Right lobe of liver (tissue), 4 donors: Measurements from ENCODE around the gene BANK1.

Experiments used
- POLR2A ChIP-seq: fragments of 450-650 bp; IDR thresholded peaks from one replicate; pipeline ENCODE4 v1.6.1; 2017; ENCODE audit warnings: antibody characterized with exemption, mild to moderate bottlenecking
- TF ChIP-seq, protein P1 (sequence below), 4 donors: fragments of 200-600 bp in 3 of 4; fragments of 450-650 bp in 1 of 4; IDR thresholded peaks; one replicate each; pipeline versions ENCODE4 v1.5.1 to v1.8.0; 2016 to 2022; ENCODE audit warnings: antibody characterized with exemption in 4 of 4, mild to moderate bottlenecking in 2 of 4
- donor health status: DM: no; HTN: no; CAD: no.
- donor health status: DM: no; HTN: no; CAD: no.
- donor health status: DM: no; HTN: yes; CAD: no.

DNA sequence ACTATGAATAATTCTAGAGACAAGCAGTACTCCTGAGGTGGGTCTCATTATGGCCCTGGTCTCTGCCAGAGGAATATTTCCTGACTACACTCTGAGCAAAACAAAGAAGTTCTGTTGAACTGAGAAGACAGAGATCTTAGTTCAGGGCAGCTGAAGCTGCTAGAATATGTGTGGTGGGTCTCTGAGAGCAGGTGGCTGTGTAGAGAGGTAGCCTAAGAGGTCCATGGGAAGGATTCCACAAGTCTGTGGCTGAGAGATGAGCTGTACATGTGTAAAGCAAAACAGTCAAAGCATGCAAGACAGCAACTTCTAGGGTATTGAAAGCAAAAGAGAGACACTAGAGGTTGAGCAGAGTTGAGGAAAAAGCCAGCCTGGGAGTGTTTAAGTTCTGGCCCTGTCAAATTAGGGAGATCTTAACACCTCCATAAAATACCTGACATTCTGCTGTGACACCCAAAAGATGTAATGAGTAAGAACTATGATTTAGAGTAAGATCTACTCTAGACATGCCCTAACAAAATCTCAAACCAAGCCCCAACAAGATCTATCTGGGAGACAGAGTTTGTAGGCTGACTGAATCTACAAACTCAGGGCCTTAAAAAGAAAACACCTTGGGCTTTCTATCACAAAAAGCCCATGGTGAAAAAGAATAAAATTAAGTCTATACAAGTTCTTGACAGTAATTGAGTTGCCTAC lies 274.4 kb downstream of the BANK1 start:
- no peak for TF ChIP-seq POLR2A
- TF ChIP-seq, protein P1, sequence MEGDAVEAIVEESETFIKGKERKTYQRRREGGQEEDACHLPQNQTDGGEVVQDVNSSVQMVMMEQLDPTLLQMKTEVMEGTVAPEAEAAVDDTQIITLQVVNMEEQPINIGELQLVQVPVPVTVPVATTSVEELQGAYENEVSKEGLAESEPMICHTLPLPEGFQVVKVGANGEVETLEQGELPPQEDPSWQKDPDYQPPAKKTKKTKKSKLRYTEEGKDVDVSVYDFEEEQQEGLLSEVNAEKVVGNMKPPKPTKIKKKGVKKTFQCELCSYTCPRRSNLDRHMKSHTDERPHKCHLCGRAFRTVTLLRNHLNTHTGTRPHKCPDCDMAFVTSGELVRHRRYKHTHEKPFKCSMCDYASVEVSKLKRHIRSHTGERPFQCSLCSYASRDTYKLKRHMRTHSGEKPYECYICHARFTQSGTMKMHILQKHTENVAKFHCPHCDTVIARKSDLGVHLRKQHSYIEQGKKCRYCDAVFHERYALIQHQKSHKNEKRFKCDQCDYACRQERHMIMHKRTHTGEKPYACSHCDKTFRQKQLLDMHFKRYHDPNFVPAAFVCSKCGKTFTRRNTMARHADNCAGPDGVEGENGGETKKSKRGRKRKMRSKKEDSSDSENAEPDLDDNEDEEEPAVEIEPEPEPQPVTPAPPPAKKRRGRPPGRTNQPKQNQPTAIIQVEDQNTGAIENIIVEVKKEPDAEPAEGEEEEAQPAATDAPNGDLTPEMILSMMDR (IDR thresholded peaks at IDR 0.05) = no peak
